Neuronal stem cell (in vitro differentiated cells): Measurements from ENCODE around the gene SNX11.

Experiments used
- DNase-seq: peaks from one replicate; pipeline ENCODE4 v3.0.0-alpha.2; 2013; ENCODE audit warnings: low spot score
- H2AFZ ChIP-seq: one replicate; pipeline ENCODE4 v1.6.1; 2013; ENCODE audit warnings: mild to moderate bottlenecking, low read length, inconsistent platforms
- H2AK5ac ChIP-seq: 2 replicates; pipeline ENCODE4 v1.6.1; 2013; ENCODE audit warnings: low read depth, mild to moderate bottlenecking, inconsistent platforms, low read length, moderate library complexity, mixed read lengths
- H2BK120ac ChIP-seq: 2 replicates; pipeline ENCODE4 v1.6.1; 2013; ENCODE audit warnings: low read depth, mild to moderate bottlenecking, inconsistent platforms, low read length, moderate library complexity, mixed read lengths
- H2BK12ac ChIP-seq: one replicate; pipeline ENCODE4 v1.6.1; 2013; ENCODE audit warnings: low read length, inconsistent platforms
- H2BK15ac ChIP-seq: 2 replicates; pipeline ENCODE4 v1.6.1; 2013; ENCODE audit warnings: mild to moderate bottlenecking, low read length, inconsistent platforms, mixed read lengths
- H2BK5ac ChIP-seq: one replicate; pipeline ENCODE4 v1.6.1; 2013; ENCODE audit warnings: inconsistent platforms, mild to moderate bottlenecking, low read length, moderate library complexity
- H3K14ac ChIP-seq: one replicate; pipeline ENCODE4 v1.6.1; 2013; ENCODE audit warnings: low read length, inconsistent platforms
- H3K18ac ChIP-seq: 2 replicates; pipeline ENCODE4 v1.6.1; 2013; ENCODE audit warnings: low read length, inconsistent platforms
- H3K23ac ChIP-seq: 2 replicates; pipeline ENCODE4 v1.6.1; 2013; ENCODE audit warnings: low read depth, mild to moderate bottlenecking, mixed read lengths, low read length, inconsistent platforms; ENCODE audit not compliant: poor library complexity
- H3K27ac ChIP-seq: replicated peaks from 3 replicates; pipeline ENCODE4 v1.5.1; 2013; ENCODE audit warnings: low read length, inconsistent platforms
- H3K27me3 ChIP-seq, 3 experiments: 2 replicates each; pipeline ENCODE4 v1.6.1; 2013; ENCODE audit warnings: low read length in 3 of 3, mild to moderate bottlenecking in 2 of 3, inconsistent platforms in 1 of 3, low read depth in 1 of 3, mixed read lengths in 1 of 3, moderate library complexity in 1 of 3; ENCODE audit not compliant: control insufficient read depth in 3 of 3, insufficient read depth in 3 of 3
- H3K36me3 ChIP-seq, 2 donors: replicated peaks in 1 of 2; 2 replicates each; pipeline ENCODE4 v1.6.1; 2013; ENCODE audit warnings: low read length in 2 of 2; ENCODE audit not compliant: control insufficient read depth in 2 of 2, insufficient read depth in 2 of 2
- H3K4ac ChIP-seq: 2 replicates; pipeline ENCODE4 v1.6.1; 2013; ENCODE audit warnings: inconsistent platforms, mild to moderate bottlenecking, low read length, moderate library complexity
- H3K4me1 ChIP-seq, 2 donors: 1 replicate in 1 of 2; 2 replicates in 1 of 2; pipeline ENCODE4 v1.6.1; 2013; ENCODE audit warnings: low read length in 2 of 2, low read depth in 1 of 2; ENCODE audit not compliant: control insufficient read depth in 2 of 2, insufficient read depth in 1 of 2
- H3K4me2 ChIP-seq: one replicate; pipeline ENCODE4 v1.6.1; 2013; ENCODE audit warnings: mild to moderate bottlenecking, low read length, inconsistent platforms; ENCODE audit not compliant: insufficient read depth, poor library complexity, severe bottlenecking
- H3K4me3 ChIP-seq, 2 donors: 2 replicates each; pipeline ENCODE4 v1.5.1; 2013; ENCODE audit warnings: low read length in 2 of 2, mild to moderate bottlenecking in 2 of 2, inconsistent platforms in 1 of 2, moderate library complexity in 1 of 2
- H3K79me1 ChIP-seq: one replicate; pipeline ENCODE4 v1.6.1; 2013; ENCODE audit warnings: low read depth, mild to moderate bottlenecking, inconsistent platforms, low read length, moderate library complexity
- H3K9ac ChIP-seq: one replicate; pipeline ENCODE4 v1.6.1; 2013; ENCODE audit warnings: mild to moderate bottlenecking, low read depth, low read length, inconsistent platforms; ENCODE audit not compliant: poor library complexity
- H3K9me3 ChIP-seq, 2 donors: replicated peaks in 1 of 2; 2 replicates each; pipeline versions ENCODE3 to v1.6.1; 2013; ENCODE audit warnings: low read length in 2 of 2, mild to moderate bottlenecking in 2 of 2, inconsistent platforms in 1 of 2, low read depth in 1 of 2, mixed read lengths in 1 of 2, moderate library complexity in 1 of 2; ENCODE audit not compliant: control insufficient read depth in 2 of 2, insufficient read depth in 1 of 2
- H4K8ac ChIP-seq: one replicate; pipeline ENCODE4 v1.6.1; 2013; ENCODE audit warnings: low read depth, mild to moderate bottlenecking, inconsistent platforms, low read length, moderate library complexity
- H4K91ac ChIP-seq: one replicate; pipeline ENCODE4 v1.6.1; 2013; ENCODE audit warnings: low read length, low read depth, mild to moderate bottlenecking, inconsistent platforms; ENCODE audit not compliant: poor library complexity
- WGBS, 2 donors: extraction: QIAGEN DNeasy Blood & Tissue Kit; methylation state at CpG; one replicate each; pipeline ENCODE4 v1.1.7; 2013; ENCODE audit warnings: missing lambda C conversion rate in 2 of 2, mixed read lengths in 1 of 2; ENCODE audit not compliant: insufficient read length in 2 of 2, insufficient replicate concordance in 1 of 2; ENCODE audit errors: extremely low coverage in 2 of 2; 5-methylcytosine and 5-hydroxymethylcytosine counted together

The SNX11 gene

DNA sequence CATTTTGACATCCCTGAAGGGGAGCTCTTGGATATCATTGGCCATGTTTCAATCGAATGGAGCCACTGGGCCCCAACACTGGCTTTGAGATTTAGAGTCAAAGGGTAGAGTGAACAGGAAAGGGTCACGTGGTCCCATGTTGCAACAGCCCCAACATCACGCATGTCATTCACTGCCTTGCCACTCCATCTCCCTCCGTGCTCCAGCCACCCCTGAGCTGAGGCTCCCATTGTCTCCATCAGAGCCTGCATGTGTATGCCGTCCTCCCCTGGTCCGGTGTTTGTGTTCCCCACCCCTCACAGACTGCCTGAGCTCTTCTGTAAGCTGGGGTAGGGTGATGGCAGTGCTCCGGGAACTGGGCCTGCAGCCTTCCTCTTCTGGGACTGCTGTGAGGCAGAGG is 47.3 kb upstream of the SNX11 start:
- H3K4me3 ChIP-seq: no peak overlapping the region
- no CpG with 5 or more reads among the region's 7 CpGs for WGBS, 2 donors

GRCh38 chr17:48062273-48062672 is 45.3 kb upstream of the SNX11 start:
- no CpG with 5 or more reads among the region's 7 CpGs for WGBS, 2 donors
- no peaks in the 10 kb centered on the region for H3K4me1 ChIP-seq
- no peak overlapping the region for H2BK5ac ChIP-seq
- H4K91ac ChIP-seq: no peak overlapping the region
- H2BK15ac ChIP-seq: no peak overlapping the region
- no peak overlapping the region for H2AK5ac ChIP-seq
- H3K4me2 ChIP-seq: no peak overlapping the region
- H3K36me3 ChIP-seq: peaks cover 59 to 94% of the 10 kb centered on the region in 2 donors
- no peaks in the 10 kb centered on the region for H3K9me3 ChIP-seq
- H3K4ac ChIP-seq: no peak overlapping the region
- no peak overlapping the region for H2BK12ac ChIP-seq
- no peak overlapping the region for H3K23ac ChIP-seq
- H4K8ac ChIP-seq: no peak overlapping the region
- H3K18ac ChIP-seq: no peak overlapping the region
- H2BK120ac ChIP-seq: no peak overlapping the region
- H3K27ac ChIP-seq: no peak overlapping the region
- no peak overlapping the region for H3K14ac ChIP-seq
- H3K27me3 ChIP-seq: no peaks in the 10 kb centered on the region
- no peak overlapping the region for H3K4me3 ChIP-seq
- DNase-seq: no peak
- no peak overlapping the region for H3K9ac ChIP-seq
- H2AFZ ChIP-seq: no peak overlapping the region
- peaks cover 4% of the 10 kb centered on the region for H3K79me1 ChIP-seq

More for the DNA sequence above, 47.3 kb upstream of the SNX11 start:
- H3K14ac ChIP-seq: no peak overlapping the region
- H3K9me3 ChIP-seq: no peaks in the 10 kb centered on the region
- no peak for DNase-seq
- no peak overlapping the region for H3K23ac ChIP-seq
- H2AFZ ChIP-seq: no peak overlapping the region
- H3K27ac ChIP-seq: no peak overlapping the region
- no peak overlapping the region for H2BK12ac ChIP-seq
- H3K4me1 ChIP-seq: peaks cover 4 to 8% of the 10 kb centered on the region in 2 donors
- H3K79me1 ChIP-seq: peaks cover 10% of the 10 kb centered on the region
- H2BK5ac ChIP-seq: no peak overlapping the region
- H2BK120ac ChIP-seq: no peak overlapping the region
- no peak overlapping the region for H4K8ac ChIP-seq
- no peak overlapping the region for H2AK5ac ChIP-seq
- H2BK15ac ChIP-seq: no peak overlapping the region
- peaks cover 66 to 96% of the 10 kb centered on the region in 2 donors for H3K36me3 ChIP-seq
- H3K4me2 ChIP-seq: no peak overlapping the region
- H3K18ac ChIP-seq: no peak overlapping the region
- H3K9ac ChIP-seq: no peak overlapping the region
- no peaks in the 10 kb centered on the region for H3K27me3 ChIP-seq
- no peak overlapping the region for H3K4ac ChIP-seq
- H4K91ac ChIP-seq: no peak overlapping the region

DNA sequence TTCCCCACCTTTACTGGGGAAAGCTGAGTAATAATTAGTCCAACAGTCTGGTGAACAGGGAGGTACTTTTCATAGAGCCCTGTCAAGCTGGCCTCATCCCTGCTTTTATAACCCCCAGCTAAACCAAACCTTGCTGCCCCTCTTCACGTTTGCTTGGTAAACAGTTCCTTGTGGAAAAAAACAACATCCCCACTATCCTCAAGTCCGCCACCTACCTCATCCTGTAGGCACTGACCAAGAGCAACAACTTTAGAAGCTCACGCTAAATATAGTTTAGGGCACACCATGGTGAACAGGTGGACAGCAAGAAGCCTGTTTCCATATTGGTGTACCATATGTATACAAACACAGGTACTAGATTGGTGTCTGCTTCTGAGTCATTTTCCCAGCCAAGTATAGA is 42.9 kb upstream of the SNX11 start:
- Histone ChIP-seq H4K8ac (no peak overlapping the region), H3K27me3 (no peaks in the 10 kb centered on the region), H3K4me2 (no peak overlapping the region), H2AFZ (no peak overlapping the region), H3K23ac (no peak overlapping the region), H2BK120ac (no peak overlapping the region), H3K9ac (no peak overlapping the region), H2BK15ac (no peak overlapping the region), H3K4ac (no peak overlapping the region), H2BK12ac (no peak overlapping the region), H3K4me1 (no peaks in the 10 kb centered on the region), H2BK5ac (no peak overlapping the region), H3K27ac (no peak overlapping the region), H3K18ac (no peak overlapping the region), H3K4me3 (no peak overlapping the region), H2AK5ac (no peak overlapping the region), H3K9me3 (no peaks in the 10 kb centered on the region), H3K36me3 (peaks cover 40 to 89% of the 10 kb centered on the region in 2 donors), H4K91ac (no peak overlapping the region), H3K14ac (no peak overlapping the region), H3K79me1 (no peaks in the 10 kb centered on the region)
- no peak for DNase-seq
- no CpG with 5 or more reads among the region's 3 CpGs for WGBS, 2 donors

DNA sequence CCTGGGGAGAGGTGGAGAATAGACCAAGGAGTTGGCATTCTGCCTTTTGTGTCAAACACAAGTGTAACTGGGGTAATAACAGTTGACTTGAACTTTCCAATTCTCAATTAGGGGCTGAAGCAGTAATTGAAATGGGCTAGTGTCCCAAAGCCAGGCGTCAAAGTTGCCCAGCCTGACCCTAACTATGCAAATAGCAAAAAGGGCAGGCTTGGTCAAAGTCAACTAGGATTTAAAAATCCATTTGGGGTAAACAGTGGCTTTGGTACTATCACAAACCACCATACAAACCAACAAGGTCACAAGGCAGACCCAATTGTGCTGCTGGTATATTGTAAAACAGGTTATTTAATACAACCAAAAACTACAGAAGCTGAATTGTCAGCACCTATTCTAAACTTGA is 41.4 kb upstream of the SNX11 start:
- H2BK12ac ChIP-seq: no peak overlapping the region
- H3K4me2 ChIP-seq: no peak overlapping the region
- no peak overlapping the region for H2BK120ac ChIP-seq
- peaks cover 38 to 91% of the 10 kb centered on the region in 2 donors for H3K36me3 ChIP-seq
- no peak overlapping the region for H3K14ac ChIP-seq
- no peak overlapping the region for H2BK15ac ChIP-seq
- no CpG with 5 or more reads among the region's 1 CpG for WGBS, 2 donors
- no peaks in the 10 kb centered on the region for H3K27me3 ChIP-seq
- DNase-seq: no peak
- H2AK5ac ChIP-seq: no peak overlapping the region
- no peak overlapping the region for H3K4ac ChIP-seq
- H3K4me1 ChIP-seq: no peaks in the 10 kb centered on the region
- H3K9ac ChIP-seq: no peak overlapping the region
- no peak overlapping the region for H4K91ac ChIP-seq
- H3K9me3 ChIP-seq: no peaks in the 10 kb centered on the region
- H3K4me3 ChIP-seq: no peak overlapping the region
- H2AFZ ChIP-seq: no peak overlapping the region
- no peak overlapping the region for H3K18ac ChIP-seq
- no peak overlapping the region for H4K8ac ChIP-seq
- no peak overlapping the region for H3K23ac ChIP-seq
- H3K79me1 ChIP-seq: no peaks in the 10 kb centered on the region
- no peak overlapping the region for H3K27ac ChIP-seq
- no peak overlapping the region for H2BK5ac ChIP-seq
